ENCODE data around the gene KATNAL2. TPM values are rescaled to one million over a fixed set of nuclear protein-coding genes. Genes with fewer than 3 reads are reported as not detected.

The KATNAL2 gene
- total RNA-seq, 1 donor from 2014 or later: 2.6 TPM

- CTCF ChIA-PET: interaction anchor here (2.5 kb wide), 1 partner anchor 54 kb away, joined by 9 read pairs; no protein-coding TSS in a partner anchor
- TF ChIP-seq CTCF (IDR thresholded peaks at IDR 0.05): no peak
- H3K4me3 Mint-ChIP-seq: peak overlapping the region; percentile 92
- ATAC-seq (ENCODE audit: low read depth) (no peak), DNase-seq (no peak)
- H3K9me3 Mint-ChIP-seq: no peaks in the 10 kb centered on the region
- peak overlapping the region; percentile 84 for H3K27ac Mint-ChIP-seq
- peaks cover 35% of the 10 kb centered on the region for H3K36me3 Mint-ChIP-seq (ENCODE audit: low read depth)
- no peaks in the 10 kb centered on the region for H3K27me3 Mint-ChIP-seq
- peaks cover 30% of the 10 kb centered on the region for H3K4me1 Mint-ChIP-seq
- intact Hi-C loops (cut with micrococcal nuclease): loop anchor here (1.0 to 5.0 kb wide), 3 partner anchors 25 to 979 kb away; partner anchors contain the start of genes IER3IP1 and SMAD2
- POLR2A ChIA-PET: interaction anchor here (1.0 to 2.0 kb wide), 6 partner anchors 24 to 779 kb away, joined by 3 to 8 read pairs (median 6); partner anchors contain the start of genes KATNAL2 and PIAS2
Observed at GRCh38 chr18:47150824-47151366, 233.5 kb downstream of the KATNAL2 start.

- Mint-ChIP-seq H3K36me3 (ENCODE audit: low read depth) (peaks cover 38% of the 10 kb centered on the region), H3K9me3 (no peaks in the 10 kb centered on the region), H3K4me1 (peaks cover 30% of the 10 kb centered on the region), H3K27ac (peak overlapping the region; percentile 84), H3K4me3 (peak overlapping the region; percentile 92), H3K27me3 (no peaks in the 10 kb centered on the region)
- intact Hi-C loops (cut with micrococcal nuclease): loop anchor here (2.0 to 5.0 kb wide), 2 partner anchors 779 to 979 kb away; partner anchors contain the start of gene SMAD2
- TF ChIP-seq CTCF (IDR thresholded peaks at IDR 0.05): no peak
- CTCF ChIA-PET: interaction anchor here (2.5 kb wide), 1 partner anchor 53 kb away, joined by 9 read pairs; no protein-coding TSS in a partner anchor
- DNase-seq (no peak), ATAC-seq (ENCODE audit: low read depth) (no peak)
- POLR2A ChIA-PET: interaction anchor here (1.4 to 1.8 kb wide), 2 partner anchors 54 to 234 kb away, joined by 5 to 6 read pairs; partner anchors contain the start of genes KATNAL2 and PIAS2
Observed at GRCh38 chr18:47151439-47151838, 234.0 kb downstream of the KATNAL2 start.

Other genes starting within 250 kb of the KATNAL2 start
- not detected in 2 replicates for gene ST8SIA5, start 160.5 kb upstream of the KATNAL2 start, total RNA-seq
- 34.2 and 36.0 TPM in 2 replicates for gene PIAS2, start 95 bp upstream of the KATNAL2 start, total RNA-seq
- not detected in 2 replicates for gene ELOA2, start 118.0 kb downstream of the KATNAL2 start, total RNA-seq
- 36.6 and 38.8 TPM in 2 replicates for gene HDHD2, start 232.9 kb downstream of the KATNAL2 start, total RNA-seq